Mesodermal cell (in vitro differentiated cells): ENCODE data around the gene CTSA.
"Not testable (repeated sequence)": the region's sequence is repeated elsewhere in the genome, so short reads cannot be mapped to it uniquely, and the experiment has no call there.

Experiments used
- H3K27ac ChIP-seq: 2 replicates; pipeline ENCODE4 v1.7.0; 2013; ENCODE audit warnings: mild to moderate bottlenecking, low read depth, low read length, moderate library complexity; ENCODE audit not compliant: severe bottlenecking
- H3K36me3 ChIP-seq: 2 replicates; pipeline ENCODE4 v1.7.1; 2013; ENCODE audit warnings: mild to moderate bottlenecking, low read length, moderate library complexity; ENCODE audit not compliant: control insufficient read depth, insufficient read depth
- H3K4me1 ChIP-seq: one replicate; pipeline ENCODE4 v1.7.1; 2013; ENCODE audit warnings: mild to moderate bottlenecking, low read length; ENCODE audit not compliant: insufficient read depth, control insufficient read depth, poor library complexity, severe bottlenecking
- H3K4me3 ChIP-seq: 2 replicates; pipeline ENCODE4 v1.7.0; 2013; ENCODE audit warnings: low read length, control low read depth, mild to moderate bottlenecking; ENCODE audit not compliant: insufficient read depth, poor library complexity, severe bottlenecking; ENCODE audit errors: extremely low read depth
- H3K9me3 ChIP-seq: 2 replicates; pipeline ENCODE4 v1.7.1; 2013; ENCODE audit warnings: mild to moderate bottlenecking, low read length, moderate library complexity; ENCODE audit not compliant: control insufficient read depth
- WGBS, 2 experiments: methylation state at CpG; one replicate each; pipeline ENCODE4 v1.1.5; 2013; ENCODE audit warnings: missing lambda C conversion rate in 2 of 2; ENCODE audit not compliant: insufficient coverage in 2 of 2; 5-methylcytosine and 5-hydroxymethylcytosine counted together

The CTSA gene

DNA sequence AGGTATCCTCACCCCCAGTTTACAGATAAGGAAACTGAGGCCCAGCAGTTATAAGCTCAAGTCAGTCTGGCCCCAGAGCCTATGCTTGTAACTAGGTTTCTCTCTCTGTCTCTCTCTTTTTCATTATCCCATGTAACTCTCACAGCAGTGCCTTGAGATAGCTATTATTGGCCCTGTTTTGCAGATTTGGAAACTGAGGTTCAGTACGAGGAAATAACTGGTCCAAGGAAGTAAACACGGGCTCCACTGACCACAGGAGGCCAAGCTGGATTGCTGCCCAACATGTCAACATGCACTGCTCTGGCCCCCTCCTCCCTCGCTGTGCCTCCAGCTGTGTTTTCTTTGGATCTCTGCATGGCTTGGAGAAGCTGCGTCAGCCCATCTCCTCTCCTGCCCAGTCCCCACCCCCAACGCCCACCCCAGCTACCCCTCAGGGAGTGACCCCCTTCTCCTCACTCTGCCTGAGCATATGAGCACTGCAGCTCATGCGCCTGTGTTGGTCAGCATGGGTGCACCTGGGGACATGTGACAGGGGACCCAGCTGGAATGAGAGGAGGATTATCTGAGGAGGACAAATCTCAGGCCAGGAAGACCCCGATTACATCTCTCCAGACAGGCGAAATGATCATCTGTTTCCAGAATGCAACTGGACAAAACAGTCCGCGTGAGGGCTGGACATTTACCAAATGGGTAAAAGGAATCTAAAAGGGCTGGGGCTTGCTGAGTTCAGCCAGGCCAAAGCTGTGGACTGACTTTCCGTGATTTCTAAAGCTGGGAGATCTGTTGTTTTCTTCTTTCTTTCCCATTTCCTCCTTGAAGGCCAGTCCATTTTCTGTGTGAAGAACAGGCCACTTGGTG, 28.6 kb downstream of the CTSA start:
- Histone ChIP-seq H3K4me3 (no peak overlapping the region), H3K4me1 (peaks cover 5% of the 10 kb centered on the region), H3K9me3 (no peaks in the 10 kb centered on the region), H3K36me3 (no peaks in the 10 kb centered on the region), H3K27ac (no peak overlapping the region)
- 80 to 81% methylated on average over 9 to 10 of the region's 11 CpGs for WGBS, 2 experiments

DNA sequence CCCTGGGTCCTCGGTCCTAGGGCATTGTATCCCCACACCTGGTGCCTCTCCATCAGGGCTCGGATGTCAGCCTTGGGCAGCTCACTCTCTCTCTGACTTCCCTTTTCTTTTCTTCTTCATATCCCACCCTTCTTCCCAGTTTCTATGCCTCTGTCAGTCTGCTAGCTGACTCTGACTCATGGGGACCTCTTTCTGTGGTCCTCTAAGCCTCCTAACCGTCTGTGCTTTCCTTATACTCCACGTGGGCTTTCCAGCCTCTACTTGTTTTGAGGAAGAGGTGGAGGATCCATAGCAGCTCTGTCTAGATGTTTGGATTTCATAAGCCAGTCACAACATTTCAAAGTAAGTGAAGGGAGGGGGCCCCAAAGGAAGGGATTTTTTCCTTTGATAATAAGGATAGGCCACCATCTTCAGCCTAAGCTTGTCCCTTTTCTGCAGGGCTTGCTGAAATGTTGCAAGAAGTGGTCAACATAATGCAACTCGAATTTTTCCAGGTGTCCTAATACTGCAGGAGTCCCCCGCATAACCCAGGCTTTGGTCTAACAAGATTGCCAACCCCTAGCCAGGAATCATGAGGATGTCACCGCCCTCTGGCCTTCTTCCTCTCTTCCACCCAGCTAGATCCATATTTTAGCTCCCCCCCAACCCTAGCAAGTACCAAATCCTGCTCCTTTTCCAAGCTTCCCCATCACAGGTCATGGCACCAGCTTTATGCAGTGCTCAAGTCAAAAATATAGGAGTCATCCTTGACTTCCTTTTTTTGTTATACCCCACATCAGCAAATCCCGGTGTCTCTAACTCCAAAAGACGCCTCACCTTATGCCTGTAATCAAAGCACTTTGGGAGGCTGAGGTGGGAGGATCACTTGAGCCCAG, 29.6 kb downstream of the CTSA start:
- no peaks in the 10 kb centered on the region for H3K36me3 ChIP-seq
- H3K27ac ChIP-seq, result no peak overlapping the region
- WGBS, 2 experiments, result 86 to 93% methylated on average over 5 to 7 of the region's 9 CpGs
- no peaks in the 10 kb centered on the region for H3K9me3 ChIP-seq
- peaks cover 5% of the 10 kb centered on the region for H3K4me1 ChIP-seq
- no peak overlapping the region for H3K4me3 ChIP-seq

- Histone ChIP-seq H3K9me3 (no peaks in the 10 kb centered on the region), H3K27ac (no peak overlapping the region), H3K36me3 (no peaks in the 10 kb centered on the region), H3K4me3 (no peak overlapping the region), H3K4me1 (peaks cover 8% of the 10 kb centered on the region)
- WGBS, 2 experiments, result 81 to 90% methylated on average over 9 to 10 of the region's 11 CpGs
These were observed 30.4 kb downstream of the CTSA start for GRCh38 chr20:45921337-45922189.

DNA sequence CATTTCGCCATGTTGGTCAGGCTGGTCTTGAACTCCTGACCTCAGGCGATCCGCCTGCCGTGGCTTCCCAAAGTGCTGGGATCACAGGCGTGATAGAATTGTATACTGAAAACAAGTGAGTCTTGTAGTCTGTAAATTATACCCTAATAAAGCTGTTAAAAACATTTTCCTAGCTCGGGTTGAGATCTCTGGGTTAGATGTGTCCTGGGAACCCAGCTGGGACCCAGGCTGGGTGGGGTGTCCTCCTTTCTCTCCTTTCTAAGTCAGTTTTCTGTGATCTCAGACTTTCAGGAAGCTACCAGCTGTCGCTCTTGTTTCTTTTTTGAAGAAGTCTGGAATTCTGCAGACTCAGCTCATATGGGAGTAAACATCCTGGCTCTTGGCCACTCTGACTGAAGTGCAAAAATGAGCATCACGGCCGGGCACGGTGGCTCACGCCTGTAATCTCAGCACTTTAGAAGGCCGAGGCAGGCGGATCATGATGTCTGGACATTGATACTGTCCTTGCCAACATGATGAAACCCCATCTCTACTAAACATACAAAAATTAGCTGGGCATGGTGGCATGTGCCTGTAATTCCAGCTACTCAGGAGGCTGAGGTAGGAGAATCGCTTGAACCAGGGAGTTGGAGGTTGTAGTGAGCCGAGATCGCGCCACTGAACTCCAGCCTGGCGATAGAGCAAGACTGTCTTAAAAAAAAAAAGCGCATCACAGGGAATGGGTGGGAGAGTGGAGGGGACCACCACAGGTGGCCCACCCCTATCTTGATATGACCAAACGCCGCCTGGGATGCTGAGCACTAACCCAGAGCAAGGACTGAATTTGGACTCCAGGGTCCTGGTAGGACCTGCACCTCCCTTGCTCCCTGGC, 33.5 kb downstream of the CTSA start:
- Histone ChIP-seq H3K4me1 (peaks cover 7% of the 10 kb centered on the region), H3K36me3 (no peaks in the 10 kb centered on the region), H3K4me3 (no peak overlapping the region), H3K27ac (peak overlapping the region; percentile 42), H3K9me3 (no peaks in the 10 kb centered on the region)
- 91 to 96% methylated on average over 16 to 17 of the region's 21 CpGs for WGBS, 2 experiments

GRCh38 chr20:45925821-45926506, 34.8 kb downstream of the CTSA start:
- no peaks in the 10 kb centered on the region for H3K9me3 ChIP-seq
- peaks cover 4% of the 10 kb centered on the region for H3K4me1 ChIP-seq
- WGBS, 2 experiments, result 73 to 78% methylated on average over 6 of the region's 9 CpGs
- H3K4me3 ChIP-seq, result no peak overlapping the region
- no peaks in the 10 kb centered on the region for H3K36me3 ChIP-seq
- H3K27ac ChIP-seq, result no peak overlapping the region

- Histone ChIP-seq H3K9me3 (no peaks in the 10 kb centered on the region), H3K4me3 (no peak overlapping the region), H3K27ac (no peak overlapping the region), H3K4me1 (peaks cover 4% of the 10 kb centered on the region), H3K36me3 (no peaks in the 10 kb centered on the region)
- WGBS, 2 experiments, result 93 to 100% methylated on average over 2 of the region's 2 CpGs
These were observed 35.6 kb downstream of the CTSA start for GRCh38 chr20:45926731-45927070.

- no peak overlapping the region for H3K27ac ChIP-seq
- WGBS, 2 experiments, result 91 to 93% methylated on average over 10 to 13 of the region's 14 CpGs
- H3K9me3 ChIP-seq, result no peaks in the 10 kb centered on the region
- H3K4me3 ChIP-seq, result no peak overlapping the region
- peaks cover 3% of the 10 kb centered on the region for H3K36me3 ChIP-seq
- peaks cover 4% of the 10 kb centered on the region for H3K4me1 ChIP-seq
These were observed 36.1 kb downstream of the CTSA start for GRCh38 chr20:45927071-45927878.

DNA sequence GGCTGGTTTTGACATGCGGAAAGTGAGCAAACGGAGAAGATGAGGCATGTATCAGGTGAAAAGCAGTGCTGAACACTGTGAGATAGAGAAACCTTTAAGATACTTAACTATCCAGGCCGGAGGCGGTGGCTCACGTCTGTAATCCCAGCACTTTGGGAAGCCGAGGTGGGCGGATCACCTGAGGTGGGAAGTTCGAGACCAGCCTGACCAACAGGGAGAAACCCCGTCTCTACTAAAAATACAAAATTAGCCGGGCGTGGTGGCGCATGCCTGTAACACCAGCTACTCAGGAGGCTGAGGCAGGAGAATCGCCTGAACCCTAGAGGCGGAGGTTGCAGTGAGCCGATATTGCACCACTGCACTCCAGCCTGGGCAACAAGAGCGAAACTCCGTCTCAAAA, 40.5 kb downstream of the CTSA start:
- not testable (repeated sequence) for H3K27ac ChIP-seq, H3K4me1 ChIP-seq, H3K9me3 ChIP-seq, H3K4me3 ChIP-seq
- peaks cover 12% of the 10 kb centered on the region for H3K36me3 ChIP-seq
- 96 to 97% methylated on average over 12 to 13 of the region's 17 CpGs for WGBS, 2 experiments
